Measurements from ENCODE around the gene RCC1. TPM values are rescaled to one million over a fixed set of nuclear protein-coding genes. Genes with fewer than 3 reads are reported as not detected.

Gene RCC1
- total and polyA plus RNA-seq, 2 donors (not counting 1 experiment from before 2014, with no cell fraction given), result 16.4 to 63.6 TPM

DNA sequence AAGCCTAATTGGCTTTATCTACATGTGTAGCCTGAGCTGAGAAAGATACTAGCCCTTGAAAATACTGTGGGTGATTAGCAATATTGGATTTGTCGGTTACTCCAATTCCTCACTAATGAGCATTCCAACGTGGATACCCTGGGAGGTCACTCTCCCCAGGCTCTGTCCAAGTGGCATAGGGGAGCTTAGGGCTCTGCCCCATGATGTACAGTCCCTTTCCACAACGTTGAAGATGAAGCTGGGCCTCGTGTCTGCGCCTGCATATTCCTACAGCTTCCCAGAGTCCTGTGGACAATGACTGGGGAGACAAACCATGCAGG lies 2.6 kb downstream of the RCC1 start:
- Histone ChIP-seq H3K4me1 (ENCODE audit: control insufficient read depth, extremely low read depth, insufficient read depth, low read length) (peaks cover 10% of the 10 kb centered on the region), H3K9ac (ENCODE audit: insufficient read depth, low read length) (peak overlapping the region; percentile 91), H2AFZ (ENCODE audit: low read length) (no peak overlapping the region), H3K36me3 (ENCODE audit: control insufficient read depth, insufficient read depth, low read length) (peaks cover 21% of the 10 kb centered on the region), H3K79me2 (ENCODE audit: control insufficient read depth, insufficient read depth, low read length) (peaks cover 47% of the 10 kb centered on the region), H3K27ac (ENCODE audit: insufficient read depth, low read length) (peak overlapping the region; percentile 79), H3K4me2 (ENCODE audit: extremely low read depth, insufficient read depth, low read length) (peak overlapping the region; percentile 86), H3K9me3 (ENCODE audit: control insufficient read depth, insufficient read depth, low read depth, low read length) (no peaks in the 10 kb centered on the region), H3K4me3 (replicated peaks in 1 of 4; ENCODE audit: control extremely low read depth in 1 of 4, insufficient read depth in 1 of 4, low read depth in 3 of 4, low read length in 4 of 4) (peak overlapping the region; percentile 68 to 99 (median 81)), H3K27me3 (ENCODE audit: control insufficient read depth, insufficient read depth, low read length) (no peaks in the 10 kb centered on the region), H4K20me1 (ENCODE audit: control insufficient read depth, extremely low read depth, insufficient read depth, low read length) (no peaks in the 10 kb centered on the region)
- DNase-seq (ENCODE audit: low read depth in 2 of 2), result no peak
- TF ChIP-seq EZH2 (IDR thresholded peaks at IDR 0.05; ENCODE audit: low read length, missing control alignments), result no peak
- TF ChIP-seq, protein P1, sequence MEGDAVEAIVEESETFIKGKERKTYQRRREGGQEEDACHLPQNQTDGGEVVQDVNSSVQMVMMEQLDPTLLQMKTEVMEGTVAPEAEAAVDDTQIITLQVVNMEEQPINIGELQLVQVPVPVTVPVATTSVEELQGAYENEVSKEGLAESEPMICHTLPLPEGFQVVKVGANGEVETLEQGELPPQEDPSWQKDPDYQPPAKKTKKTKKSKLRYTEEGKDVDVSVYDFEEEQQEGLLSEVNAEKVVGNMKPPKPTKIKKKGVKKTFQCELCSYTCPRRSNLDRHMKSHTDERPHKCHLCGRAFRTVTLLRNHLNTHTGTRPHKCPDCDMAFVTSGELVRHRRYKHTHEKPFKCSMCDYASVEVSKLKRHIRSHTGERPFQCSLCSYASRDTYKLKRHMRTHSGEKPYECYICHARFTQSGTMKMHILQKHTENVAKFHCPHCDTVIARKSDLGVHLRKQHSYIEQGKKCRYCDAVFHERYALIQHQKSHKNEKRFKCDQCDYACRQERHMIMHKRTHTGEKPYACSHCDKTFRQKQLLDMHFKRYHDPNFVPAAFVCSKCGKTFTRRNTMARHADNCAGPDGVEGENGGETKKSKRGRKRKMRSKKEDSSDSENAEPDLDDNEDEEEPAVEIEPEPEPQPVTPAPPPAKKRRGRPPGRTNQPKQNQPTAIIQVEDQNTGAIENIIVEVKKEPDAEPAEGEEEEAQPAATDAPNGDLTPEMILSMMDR (conservative IDR thresholded peaks at IDR 0.05 in 1 of 2, IDR thresholded peaks at IDR 0.05 in 1 of 2; ENCODE audit: low read depth in 1 of 2, low read length in 2 of 2), result no peak

DNA sequence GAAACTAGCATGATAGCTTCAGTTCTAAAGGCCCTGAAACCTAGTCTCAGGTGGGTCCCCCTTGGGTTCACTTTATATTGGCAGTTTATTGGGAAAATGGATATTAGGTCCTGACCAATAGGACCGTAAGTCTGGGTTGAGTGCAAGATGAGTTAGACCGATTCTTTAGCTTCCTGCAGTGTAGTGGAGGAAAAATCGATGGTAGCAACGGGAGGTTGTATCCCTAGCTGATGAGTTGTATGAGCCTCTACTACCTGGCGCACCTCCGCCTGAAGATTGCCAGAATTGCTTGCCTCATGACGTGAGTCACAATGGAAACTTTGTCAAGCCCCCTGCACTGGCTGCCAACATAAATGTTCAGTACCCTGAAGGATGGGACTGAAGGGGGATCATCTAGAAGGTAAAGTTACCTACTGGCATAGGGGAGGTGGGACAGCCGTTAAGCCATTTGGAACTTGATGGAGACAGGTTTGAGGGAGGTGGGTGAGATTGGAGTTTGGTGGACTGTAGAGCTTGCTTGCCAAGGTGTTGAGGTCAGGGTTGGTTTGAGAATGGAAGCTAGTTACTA lies 3.9 kb downstream of the RCC1 start:
- H3K9ac ChIP-seq (ENCODE audit: insufficient read depth, low read length), result peak overlapping the region; percentile 5
- H3K9me3 ChIP-seq (ENCODE audit: control insufficient read depth, insufficient read depth, low read depth, low read length), result no peaks in the 10 kb centered on the region
- H3K4me2 ChIP-seq (ENCODE audit: extremely low read depth, insufficient read depth, low read length), result peak overlapping the region; percentile 86
- no peak for TF ChIP-seq EZH2 (IDR thresholded peaks at IDR 0.05; ENCODE audit: low read length, missing control alignments)
- TF ChIP-seq, protein P1 (conservative IDR thresholded peaks at IDR 0.05 in 1 of 2, IDR thresholded peaks at IDR 0.05 in 1 of 2; ENCODE audit: low read depth in 1 of 2, low read length in 2 of 2), result no peak
- no peaks in the 10 kb centered on the region for H4K20me1 ChIP-seq (ENCODE audit: control insufficient read depth, extremely low read depth, insufficient read depth, low read length)
- H3K27me3 ChIP-seq (ENCODE audit: control insufficient read depth, insufficient read depth, low read length), result no peaks in the 10 kb centered on the region
- peak overlapping the region; percentile 79 for H3K27ac ChIP-seq (ENCODE audit: insufficient read depth, low read length)
- peaks cover 10% of the 10 kb centered on the region for H3K4me1 ChIP-seq (ENCODE audit: control insufficient read depth, extremely low read depth, insufficient read depth, low read length)
- DNase-seq (ENCODE audit: low read depth in 2 of 2), result peak; percentile 22 to 53
- peaks cover 21% of the 10 kb centered on the region for H3K36me3 ChIP-seq (ENCODE audit: control insufficient read depth, insufficient read depth, low read length)
- H3K79me2 ChIP-seq (ENCODE audit: control insufficient read depth, insufficient read depth, low read length), result peaks cover 47% of the 10 kb centered on the region
- peak overlapping the region; percentile 68 to 99 (median 81) for H3K4me3 ChIP-seq (replicated peaks in 1 of 4; ENCODE audit: control extremely low read depth in 1 of 4, insufficient read depth in 1 of 4, low read depth in 3 of 4, low read length in 4 of 4)
- no peak overlapping the region for H2AFZ ChIP-seq (ENCODE audit: low read length)

DNA sequence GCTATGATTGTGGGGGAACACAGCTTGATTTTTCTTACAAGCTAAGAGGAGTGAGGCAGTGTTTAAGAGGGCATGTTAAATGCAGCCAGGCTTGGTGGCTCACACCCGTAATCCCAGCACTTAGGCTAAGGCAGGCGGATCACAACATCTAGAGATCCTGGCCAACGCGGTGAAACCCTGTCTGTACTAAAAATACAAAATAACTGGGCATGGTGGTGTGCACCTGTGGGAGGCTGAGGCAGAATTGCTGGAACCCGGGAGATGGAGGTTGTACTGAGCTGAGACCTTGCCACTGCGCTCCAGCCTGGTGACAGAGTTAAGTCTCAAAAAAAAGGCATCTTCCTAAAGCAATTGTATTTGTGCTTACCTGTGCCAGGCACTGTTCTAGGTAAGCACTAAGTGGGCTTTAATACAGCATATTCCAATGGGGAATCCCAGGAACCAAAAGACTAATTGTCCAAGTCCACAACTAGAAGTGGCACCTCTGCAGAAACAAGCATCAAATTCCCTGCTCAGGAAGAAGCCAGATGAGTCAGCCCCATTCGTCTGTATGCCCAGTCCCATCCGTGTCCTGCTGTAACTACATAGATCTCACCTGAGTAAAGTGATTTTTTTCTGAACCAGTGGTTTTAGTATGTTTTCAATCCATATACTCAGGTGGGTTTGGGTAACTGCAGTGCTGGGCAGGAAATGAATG lies 4.6 kb downstream of the RCC1 start:
- Histone ChIP-seq H3K4me3 (replicated peaks in 1 of 4; ENCODE audit: control extremely low read depth in 1 of 4, insufficient read depth in 1 of 4, low read depth in 3 of 4, low read length in 4 of 4) (peak overlapping the region; percentile 10 to 99 (median 41)), H3K4me1 (ENCODE audit: control insufficient read depth, extremely low read depth, insufficient read depth, low read length) (peaks cover 10% of the 10 kb centered on the region), H3K79me2 (ENCODE audit: control insufficient read depth, insufficient read depth, low read length) (peaks cover 47% of the 10 kb centered on the region), H4K20me1 (ENCODE audit: control insufficient read depth, extremely low read depth, insufficient read depth, low read length) (no peaks in the 10 kb centered on the region), H3K9me3 (ENCODE audit: control insufficient read depth, insufficient read depth, low read depth, low read length) (no peaks in the 10 kb centered on the region), H3K27ac (ENCODE audit: insufficient read depth, low read length) (peak overlapping the region; percentile 79), H3K4me2 (ENCODE audit: extremely low read depth, insufficient read depth, low read length) (peak overlapping the region; percentile 86), H3K9ac (ENCODE audit: insufficient read depth, low read length) (peak overlapping the region; percentile 5), H2AFZ (ENCODE audit: low read length) (no peak overlapping the region), H3K27me3 (ENCODE audit: control insufficient read depth, insufficient read depth, low read length) (no peaks in the 10 kb centered on the region), H3K36me3 (ENCODE audit: control insufficient read depth, insufficient read depth, low read length) (peaks cover 21% of the 10 kb centered on the region)
- TF ChIP-seq EZH2 (IDR thresholded peaks at IDR 0.05; ENCODE audit: low read length, missing control alignments), result no peak
- TF ChIP-seq, protein P1 (conservative IDR thresholded peaks at IDR 0.05 in 1 of 2, IDR thresholded peaks at IDR 0.05 in 1 of 2; ENCODE audit: low read depth in 1 of 2, low read length in 2 of 2), result no peak
- peak; percentile 43 to 52 for DNase-seq (ENCODE audit: low read depth in 2 of 2)

All from fibroblast of lung (primary cell).